ENCODE measurements around the gene S100A2.
A peak's percentile ranks its signal among the peaks of the same experiment; 100 is the strongest.

- TF ChIP-seq CTCF (conservative IDR thresholded peaks at IDR 0.05 in 1 of 2, IDR thresholded peaks at IDR 0.05 in 1 of 2; ENCODE audit: extremely low read depth in 1 of 2, insufficient read depth in 1 of 2, low read depth in 1 of 2, low read length in 2 of 2) (peak; percentile 19 to 30), EZH2 (IDR thresholded peaks at IDR 0.05; ENCODE audit: borderline replicate concordance, low read length) (no peak)
Observed at GRCh38 chr1:153552335-153552734, 13.3 kb downstream of the S100A2 start.
